Dermis microvascular lymphatic vessel endothelial cell (primary cell): Measurements from ENCODE around the gene CDA. TPM values are rescaled to one million over a fixed set of nuclear protein-coding genes. Genes with fewer than 3 reads are reported as not detected.
A peak's percentile ranks its signal among the peaks of the same experiment; 100 is the strongest.

Experiments used
- DNase-seq, 2 donors: peaks; one replicate each; pipeline versions ENCODE4 v3.0.0 to v3.0.0-alpha.2; 2010; ENCODE audit warnings: low read depth in 2 of 2
- total RNA-seq: library from RNA; depleted of rRNA; stranded (reverse); fragments of >200 nt; gene quantifications from 2 replicates; pipeline ENCODE4 v1.2.1, GENCODE V29; 2014

Gene CDA
- total RNA-seq, 1 donor from 2014 or later = 1.2 TPM

DNA sequence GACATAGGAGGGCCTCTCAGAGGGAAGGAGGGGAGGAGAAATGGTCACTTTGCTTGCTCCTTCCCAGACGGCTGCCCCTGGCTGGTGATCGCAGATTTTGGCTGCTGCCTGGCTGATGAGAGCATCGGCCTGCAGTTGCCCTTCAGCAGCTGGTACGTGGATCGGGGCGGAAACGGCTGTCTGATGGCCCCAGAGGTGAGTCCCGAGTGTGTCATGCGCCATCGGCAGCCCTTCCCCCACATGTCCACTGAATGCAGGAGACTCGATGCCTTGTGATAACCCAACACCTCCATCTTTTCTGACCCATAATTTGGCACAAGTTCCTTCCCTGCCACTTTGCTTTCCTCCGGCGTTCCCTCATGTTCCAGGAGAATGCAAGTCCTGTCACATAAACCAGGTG, 59.5 kb downstream of the CDA start:
- no peak for DNase-seq

DNA sequence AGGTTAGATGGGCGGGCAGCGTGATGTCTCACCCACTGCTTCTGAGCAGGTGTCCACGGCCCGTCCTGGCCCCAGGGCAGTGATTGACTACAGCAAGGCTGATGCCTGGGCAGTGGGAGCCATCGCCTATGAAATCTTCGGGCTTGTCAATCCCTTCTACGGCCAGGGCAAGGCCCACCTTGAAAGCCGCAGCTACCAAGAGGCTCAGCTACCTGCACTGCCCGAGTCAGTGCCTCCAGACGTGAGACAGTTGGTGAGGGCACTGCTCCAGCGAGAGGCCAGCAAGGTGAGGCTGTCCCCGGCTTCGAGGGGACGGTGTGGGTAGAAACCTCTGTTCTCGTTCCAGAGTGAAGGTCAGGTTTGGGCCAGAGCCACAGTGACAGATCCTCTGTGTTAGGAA, 60.0 kb downstream of the CDA start:
- DNase-seq = no peak

DNA sequence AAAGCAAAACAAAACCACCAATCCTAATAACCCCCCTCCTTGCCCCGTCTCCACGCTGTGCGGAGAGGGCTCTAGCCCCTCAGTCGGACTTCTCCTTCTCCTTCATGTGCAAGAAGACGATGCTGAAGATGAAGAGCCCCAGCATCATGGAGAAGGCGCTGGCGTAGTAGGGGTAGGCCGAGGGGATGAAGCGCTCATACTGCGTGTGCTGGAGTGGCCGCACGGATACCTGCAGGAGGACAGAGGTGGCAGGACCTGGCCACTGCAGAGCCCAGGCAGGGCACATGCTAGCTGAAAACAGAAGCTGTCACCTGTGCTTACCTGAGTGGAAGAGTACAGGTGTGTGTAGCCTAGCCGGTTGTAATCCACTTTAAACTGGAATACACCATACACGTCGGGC, 63.4 kb downstream of the CDA start:
- DNase-seq = no peak

GRCh38 chr1:20654104-20654690, 65.3 kb downstream of the CDA start:
- no peak for DNase-seq

DNA sequence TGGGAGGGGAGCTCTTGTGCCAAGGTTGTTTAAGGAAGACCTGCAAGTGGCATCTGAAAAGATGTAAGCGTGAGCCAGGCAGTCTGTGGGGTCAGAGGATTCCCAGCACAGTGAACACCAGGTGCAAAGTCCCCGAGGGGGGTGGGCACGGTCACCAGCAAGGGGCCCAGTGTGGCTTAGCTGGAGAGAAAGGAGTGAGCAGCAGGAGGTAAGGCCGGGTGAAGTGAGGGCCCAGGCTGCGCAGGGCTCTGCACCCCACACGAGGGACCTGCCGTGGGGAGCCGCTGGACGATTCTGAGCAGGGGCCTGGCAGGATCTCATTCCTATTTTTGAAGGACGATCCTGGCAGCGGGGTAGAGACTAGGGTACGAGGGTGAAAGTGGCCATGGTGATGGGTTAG, 68.1 kb downstream of the CDA start:
- DNase-seq = no peak

GRCh38 chr1:20658166-20658915, 69.4 kb downstream of the CDA start:
- no peak for DNase-seq

DNA sequence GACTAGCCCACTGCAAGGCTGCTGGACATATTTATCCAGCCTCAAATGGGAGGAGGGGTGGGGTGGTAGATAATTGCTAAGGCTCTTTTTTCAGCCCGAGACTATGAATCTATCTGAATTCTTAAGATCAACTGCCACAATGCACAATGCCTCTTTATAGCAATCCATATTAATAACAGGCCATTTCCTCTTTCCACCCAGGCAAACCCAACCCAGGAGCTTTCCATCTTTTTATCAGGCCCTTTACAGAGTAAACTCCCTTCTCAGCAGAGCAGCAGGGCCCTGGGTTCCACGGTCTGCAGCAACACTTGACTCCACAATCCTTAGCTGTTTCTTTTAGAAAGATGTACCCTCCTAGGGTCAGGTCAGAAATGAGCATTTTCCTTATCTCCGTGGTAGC, 71.5 kb downstream of the CDA start:
- DNase-seq = no peak

DNA sequence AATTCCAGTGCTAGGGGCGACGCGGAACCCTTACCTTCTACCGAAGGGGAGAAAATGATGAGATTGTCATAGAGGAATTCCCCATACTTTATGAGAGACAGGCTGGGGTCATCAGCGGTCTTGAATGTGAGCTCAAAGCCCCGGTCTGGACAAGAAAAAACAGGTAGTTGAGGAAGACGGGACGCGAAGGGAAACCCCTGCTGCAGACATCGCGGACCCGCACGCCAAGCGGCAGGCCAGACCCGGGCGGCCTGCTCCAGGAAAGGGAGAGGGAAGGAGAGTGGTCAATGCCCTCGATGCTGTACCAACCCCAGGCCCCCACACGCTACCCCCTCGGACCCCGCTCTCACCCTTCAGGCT, 71.9 kb downstream of the CDA start:
- DNase-seq = peak in 1 of 2 donors; percentile 35

DNA sequence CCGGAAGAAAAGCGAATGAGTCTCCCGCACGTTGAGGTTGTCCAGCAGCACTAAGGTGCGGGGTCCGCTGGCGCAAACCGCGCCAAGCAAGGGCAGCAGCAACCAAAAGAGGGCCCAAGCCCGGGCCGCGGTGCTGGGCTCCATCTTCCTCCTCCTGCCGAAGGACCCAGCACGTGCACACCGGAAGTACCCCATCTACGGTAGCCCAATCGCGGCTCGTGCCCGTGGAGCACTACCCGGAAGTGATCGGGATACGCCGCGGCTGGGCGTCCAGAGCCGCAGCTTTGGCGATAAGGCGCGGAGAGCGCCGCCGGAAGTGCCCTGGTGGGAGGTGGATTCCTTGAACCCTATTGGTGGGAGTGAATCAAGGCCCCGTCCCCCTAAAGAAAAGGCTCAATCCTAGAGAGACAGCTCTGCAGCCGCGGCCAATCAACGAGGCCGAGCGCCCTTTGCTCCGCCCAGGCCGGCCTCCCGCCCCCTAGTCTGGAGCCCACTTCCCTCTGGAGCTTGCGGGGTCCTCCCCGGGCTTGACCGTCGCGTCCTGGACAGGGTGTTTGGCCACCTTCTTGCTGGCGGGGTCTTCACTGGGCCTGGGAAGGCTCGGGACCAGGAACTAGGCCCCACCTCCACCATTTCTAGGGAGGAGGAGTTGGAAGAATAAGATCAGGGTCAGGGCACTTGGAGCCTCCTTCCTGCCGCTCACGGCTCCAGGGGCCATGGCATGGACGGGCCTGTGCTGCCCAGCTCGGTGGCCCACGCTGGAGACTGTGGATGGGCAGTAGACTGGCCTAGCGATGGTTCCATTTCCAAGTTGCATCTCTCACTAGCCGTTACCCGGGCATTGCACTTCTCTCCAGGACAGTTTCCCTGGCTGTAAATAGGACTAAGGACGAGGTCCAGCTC, 72.6 kb downstream of the CDA start, which contains the start of gene DDOST:
Gene DDOST, minus strand, starts transcription at position 163 of the 903 bp plus-strand sequence. Its CDS starts 19 bp downstream, at position 144.
- DNase-seq = peak; percentile 95 to 99

GRCh38 chr1:20662110-20662475, 73.2 kb downstream of the CDA start:
- no peak for DNase-seq

GRCh38 chr1:20663365-20663764, 74.5 kb downstream of the CDA start:
- DNase-seq = no peak

DNA sequence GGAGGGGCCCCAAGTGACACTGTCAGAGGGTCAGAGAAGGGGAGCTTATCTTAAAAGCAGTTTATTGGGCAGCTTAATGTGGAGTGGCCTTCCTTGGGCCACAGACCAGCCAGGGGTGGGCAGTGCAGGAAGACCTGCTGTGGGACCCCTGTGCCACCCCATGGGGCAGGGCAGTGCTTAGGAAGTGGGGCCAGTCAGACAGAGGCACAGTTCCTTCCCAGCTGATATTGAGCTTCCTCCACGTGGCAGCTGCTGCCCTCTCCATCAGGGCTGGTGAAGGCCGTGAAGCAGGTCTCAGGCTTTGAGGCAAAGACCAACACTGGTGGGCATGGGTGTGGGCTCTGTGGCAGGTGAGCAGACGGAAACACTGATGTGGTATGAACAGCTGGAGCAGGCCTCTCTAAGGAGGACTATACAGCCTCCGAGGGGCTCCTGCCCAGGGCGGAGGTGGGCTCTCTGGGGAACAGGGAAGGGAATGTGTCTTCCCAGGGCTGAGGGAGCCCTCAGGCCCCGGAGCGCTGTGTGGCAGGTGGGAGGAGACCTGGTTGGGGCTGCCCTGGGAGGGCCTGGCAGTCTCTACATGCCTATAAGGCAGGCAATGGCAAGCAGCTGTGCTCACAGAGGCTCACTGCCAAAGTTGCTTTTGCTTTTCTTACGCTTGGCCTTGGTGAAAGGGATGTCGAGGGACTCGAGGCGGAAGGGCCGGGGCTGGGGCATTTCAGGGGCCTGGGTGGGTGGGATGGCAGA, 75.2 kb downstream of the CDA start:
- no peak for DNase-seq

DNA sequence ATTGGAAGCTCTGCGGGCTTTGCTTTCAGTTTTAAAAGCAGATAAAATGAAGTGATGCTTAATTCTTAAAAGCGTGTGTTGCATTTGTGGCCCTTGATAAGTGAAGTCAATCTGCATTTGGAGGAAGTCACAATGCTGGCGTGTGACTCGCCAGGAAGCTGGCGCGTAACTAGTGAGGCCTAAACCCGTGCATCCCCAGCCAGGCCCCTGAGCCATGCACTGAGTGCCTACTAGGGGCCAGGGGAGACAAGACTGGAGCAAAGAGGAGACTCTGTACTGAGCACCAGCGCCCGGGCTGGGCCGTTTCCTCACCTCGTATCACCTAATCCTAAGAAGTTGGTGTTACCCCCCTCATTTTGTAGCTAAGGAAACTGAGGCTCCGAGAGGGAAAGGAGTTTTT, 76.8 kb downstream of the CDA start:
- peak in 1 of 2 donors; percentile 22 for DNase-seq

DNA sequence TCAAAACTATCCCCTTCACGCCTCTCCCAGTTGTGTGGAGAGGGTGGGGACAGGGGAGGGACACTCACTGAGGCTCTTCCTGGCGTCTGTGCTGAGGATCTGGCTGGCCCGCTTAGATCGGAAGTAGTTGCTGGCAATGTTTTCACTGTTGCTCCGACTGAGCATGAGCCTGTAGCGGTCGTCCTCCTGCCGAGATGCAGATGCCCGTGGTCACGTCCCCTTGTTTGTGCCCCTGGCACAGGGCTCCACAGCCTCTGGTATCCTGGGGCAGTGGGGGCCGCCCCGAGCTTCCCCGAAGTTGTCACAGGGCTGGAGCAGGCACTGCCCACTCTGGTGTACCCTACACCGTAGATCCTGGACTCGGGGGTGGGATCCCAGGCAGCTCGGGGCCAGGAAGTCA, 77.2 kb downstream of the CDA start:
- peak in 1 of 2 donors; percentile 14 for DNase-seq

- no peak for DNase-seq
These were observed 77.9 kb downstream of the CDA start for GRCh38 chr1:20666804-20667203.

Other genes with a start within 250 kb of the CDA start
- 0.76 and 1.0 TPM in 2 replicates for gene CAMK2N1, start 102.9 kb upstream of the CDA start, total RNA-seq
- gene MUL1, start 80.9 kb upstream of the CDA start, total RNA-seq = 18.4 and 31.1 TPM in 2 replicates
- gene FAM43B, start 36.5 kb upstream of the CDA start, total RNA-seq = under 0.01 TPM in 1 of 2 replicates, not detected in the other
- gene PINK1, start 44.4 kb downstream of the CDA start, total RNA-seq = 53.4 and 100 TPM in 2 replicates
- 302 and 328 TPM in 2 replicates for gene DDOST, start 72.3 kb downstream of the CDA start, total RNA-seq
- 22.0 and 24.0 TPM in 2 replicates for gene KIF17, start 128.9 kb downstream of the CDA start, total RNA-seq
- 0.25 and 0.26 TPM in 2 replicates for gene SH2D5, start 143.6 kb downstream of the CDA start, total RNA-seq
- gene HP1BP3, start 198.2 kb downstream of the CDA start, total RNA-seq = 150 and 192 TPM in 2 replicates